K562 (cell line): ENCODE results near the gene CLCN5. TPM values are rescaled to one million over a fixed set of nuclear protein-coding genes. Genes with fewer than 3 reads are reported as not detected.

Experiments
- ATAC-seq: fragments of 200-7000 bp; cut with Tn5 transposase; 3 replicates; pipeline ENCODE4 v1.9.1; 2020; ENCODE audit warnings: moderate library complexity
- BruUV-seq: library from RNA; stranded (reverse); fragments of 400-500 nt; replicated peaks from 2 replicates; lab custom pipeline; 2021; lab: Mats Ljungman, UMichigan
- CTCF ChIA-PET: fragments of 300-600 bp; formaldehyde crosslinking; extraction: SDS; loops from one replicate; lab custom pipeline; 2021; ENCODE audit warnings: low intra/inter-chr PET ratio; lab: Yijun Ruan, JAX
- POLR2A ChIA-PET: fragments of 300-600, 350-650 bp; sonication (Branson Sonifier 250); formaldehyde crosslinking; extraction: SDS; loops from one replicate; lab custom pipeline; 2021; ENCODE audit warnings: antibody characterized with exemption, inconsistent platforms; lab: Yijun Ruan, JAX
- DNase-seq, 4 experiments: peaks; one replicate each; pipeline versions ENCODE4 v3.0.0 to v3.0.0-alpha.2; 2011 to 2018; ENCODE audit warnings: low spot score in 3 of 4, mixed read lengths in 3 of 4; ENCODE audit errors: extremely low read depth in 1 of 4
- FAIRE-seq: peaks from 2 replicates; lab custom pipeline; 2011; peaks lifted over from hg19 to GRCh38; lab: Jason Lieb, UNC
- H2AFZ ChIP-seq: 2 replicates; pipeline ENCODE4 v1.6.0; 2011; ENCODE audit warnings: low read depth, low read length, control low read depth, inconsistent platforms
- H3K27ac ChIP-seq: fragments of 200-600 bp; 3 replicates; pipeline ENCODE4 v1.8.0; 2011; ENCODE audit warnings: low read depth, mild to moderate bottlenecking, control low read depth, inconsistent platforms, low read length, moderate library complexity, mixed read lengths; ENCODE audit errors: extremely low read depth
- H3K27me3 ChIP-seq, 2 experiments: fragments of 300-600 bp in 1 of 2; 2 replicates in 1 of 2; 3 replicates in 1 of 2; pipeline versions ENCODE4 v1.6.0 to v1.8.0; 2011; ENCODE audit warnings: inconsistent platforms in 2 of 2, low read length in 2 of 2, mild to moderate bottlenecking in 1 of 2, mixed read lengths in 1 of 2, moderate library complexity in 1 of 2; ENCODE audit not compliant: control insufficient read depth in 2 of 2, insufficient read depth in 2 of 2
- H3K36me3 ChIP-seq: fragments of 300-600 bp; 3 replicates; pipeline ENCODE4 v1.8.0; 2011; ENCODE audit warnings: mild to moderate bottlenecking, low read length, inconsistent platforms; ENCODE audit not compliant: control insufficient read depth, insufficient read depth
- H3K4me1 ChIP-seq, 2 experiments: fragments of 200-600 bp in 1 of 2; replicated peaks in 1 of 2; 2 replicates in 1 of 2; 3 replicates in 1 of 2; pipeline versions ENCODE4 v1.5.1 to v1.8.0; 2011; ENCODE audit warnings: inconsistent platforms in 2 of 2, low read length in 2 of 2, mild to moderate bottlenecking in 1 of 2, mixed read lengths in 1 of 2, moderate library complexity in 1 of 2; ENCODE audit not compliant: control insufficient read depth in 2 of 2, insufficient read depth in 2 of 2
- H3K4me2 ChIP-seq: 2 replicates; pipeline ENCODE4 v1.6.1; 2011; ENCODE audit warnings: low read length, control low read depth, inconsistent platforms, mixed read lengths; ENCODE audit not compliant: insufficient read depth
- H3K4me3 ChIP-seq: fragments of 200-600 bp; sonication (generic), shearing (Covaris generic); 2 replicates; pipeline ENCODE4 v1.5.1; 2016; ENCODE audit warnings: control low read depth, inconsistent platforms
- H3K79me2 ChIP-seq: fragments of 200-600 bp; 3 replicates; pipeline ENCODE4 v1.8.0; 2011; ENCODE audit warnings: low read length, inconsistent platforms; ENCODE audit not compliant: control insufficient read depth, insufficient read depth
- H3K9ac ChIP-seq, 2 experiments: 2 replicates each; pipeline versions ENCODE4 v1.6.0 to v1.6.1; 2011; ENCODE audit warnings: low read depth in 2 of 2, low read length in 2 of 2, control low read depth in 1 of 2, inconsistent platforms in 1 of 2, mild to moderate bottlenecking in 1 of 2, mixed read lengths in 1 of 2; ENCODE audit not compliant: insufficient read depth in 1 of 2
- H3K9me1 ChIP-seq: one replicate; pipeline ENCODE4 v1.6.0; 2011; ENCODE audit warnings: inconsistent platforms, mild to moderate bottlenecking, low read length, moderate library complexity; ENCODE audit not compliant: control insufficient read depth, insufficient read depth
- H3K9me3 ChIP-seq: replicated peaks from 2 replicates; pipeline ENCODE4 v1.5.1; 2011; ENCODE audit warnings: low read depth, low read length, inconsistent platforms; ENCODE audit not compliant: control insufficient read depth, insufficient read depth
- H4K20me1 ChIP-seq: replicated peaks from 2 replicates; pipeline ENCODE4 v1.6.1; 2011; ENCODE audit warnings: low read length, inconsistent platforms, mixed read lengths; ENCODE audit not compliant: control insufficient read depth, insufficient read depth
- BRF1 ChIP-seq: IDR thresholded peaks from 3 replicates; pipeline ENCODE4 v1.6.1; 2011; ENCODE audit warnings: borderline replicate concordance, mild to moderate bottlenecking; ENCODE audit not compliant: insufficient read length; ENCODE audit errors: extremely low read depth
- BRF2 ChIP-seq: IDR thresholded peaks from 3 replicates; pipeline ENCODE4 v1.6.1; 2011; ENCODE audit warnings: borderline replicate concordance, mild to moderate bottlenecking; ENCODE audit not compliant: insufficient read length, insufficient read depth
- CREB5 ChIP-seq: fragments of 250-450 bp; sonication (Bioruptor Pico); IDR thresholded peaks from 2 replicates; pipeline ENCODE4 v1.5.0; 2020; ENCODE audit warnings: mild to moderate bottlenecking
- DPF2 ChIP-seq: fragments of 450-650 bp; IDR thresholded peaks from 2 replicates; pipeline ENCODE4 v1.6.1; 2016
- ILK ChIP-seq: fragments of 450-650 bp; IDR thresholded peaks from 2 replicates; pipeline ENCODE4 v1.6.1; 2016; ENCODE audit warnings: missing genetic modification characterization, low read depth, mild to moderate bottlenecking, missing compliant biosample characterization, moderate library complexity, borderline replicate concordance
- KAT2B ChIP-seq: IDR thresholded peaks from one replicate; pipeline ENCODE4 v1.6.1; 2012; ENCODE audit warnings: low read depth, mild to moderate bottlenecking, control low read depth, inconsistent platforms, low read length, moderate library complexity
- MECOM ChIP-seq: fragments of 250-450 bp; sonication (Bioruptor Pico); IDR thresholded peaks from 2 replicates; pipeline ENCODE4 v1.8.0; 2022; ENCODE audit warnings: inconsistent platforms
- MIER1 ChIP-seq: fragments of 450-650 bp; IDR thresholded peaks from 2 replicates; pipeline ENCODE4 v1.6.1; 2016; ENCODE audit warnings: antibody characterized with exemption, mild to moderate bottlenecking, low read depth
- RERE ChIP-seq: sonication (generic); formaldehyde crosslinking; IDR thresholded peaks from 2 replicates; pipeline ENCODE4 v1.8.0; 2023; ENCODE audit warnings: missing genetic modification reagents, mild to moderate bottlenecking, borderline replicate concordance
- THAP7 ChIP-seq: fragments of 250-450 bp; sonication (Bioruptor Pico); IDR thresholded peaks from 2 replicates; pipeline ENCODE4 v1.5.0; 2021
- ZNF354B ChIP-seq: fragments of 250-450 bp; sonication (Bioruptor Pico); IDR thresholded peaks from 2 replicates; pipeline ENCODE4 v1.4.0; 2020
- ZNF445 ChIP-seq: fragments of 250-450 bp; sonication (Bioruptor Pico); IDR thresholded peaks from 2 replicates; pipeline ENCODE4 v1.4.0; 2020; ENCODE audit warnings: low read depth, mild to moderate bottlenecking, moderate library complexity
- ZNF449 ChIP-seq: fragments of 250-450 bp; sonication (Bioruptor Pico); IDR thresholded peaks from 2 replicates; pipeline ENCODE4 v1.8.0; 2022; ENCODE audit warnings: moderate library complexity, mild to moderate bottlenecking, inconsistent platforms
- WGBS: fragments of 100-300 bp; shearing (Covaris generic); methylation state at CpG from one replicate; pipeline ENCODE4 v1.1.6; 2016; ENCODE audit warnings: low coverage, mixed read lengths; ENCODE audit not compliant: insufficient coverage; ENCODE audit errors: missing lambda C conversion rate; 5-methylcytosine and 5-hydroxymethylcytosine counted together
- in situ Hi-C: fragments of 300-500 bp; cut with MboI; formaldehyde crosslinking; loops from 4 replicates; pipeline ENCODE4 v1.15.0; 2018; ENCODE audit warnings: inconsistent platforms, mixed read lengths
- intact Hi-C: fragments of 100-400 bp; cut with micrococcal nuclease; formaldehyde crosslinking; loops from 2 replicates; pipeline ENCODE4 v1.14.2; 2022
- polyA plus RNA-seq, 8 experiments: library from polyadenylated mRNA; depleted of rRNA in 4 of 8; stranded (reverse) in 5 of 8; unstranded in 3 of 8; fragments of >200 nt; fragmentation: Nextera tagmentation in 2 of 8; fragmentation: Illumina TruSeq in 1 of 8; extraction: Ambion mirVana in 2 of 8; extraction: Trizol in 1 of 8; gene quantifications; 2 replicates each; pipeline versions ENCODE4 v1.2.1 to v1.2.3, GENCODE V29; 2011 to 2014; ENCODE audit warnings: inconsistent platforms in 1 of 8, missing spikeins in 1 of 8
- total RNA-seq, 7 experiments: library from RNA; depleted of rRNA in 6 of 7; stranded (reverse); fragments of >200 nt in 6 of 7; fragmentation: Illumina TruSeq in 2 of 7; extraction: Trizol in 2 of 7; gene quantifications; 2 replicates each; pipeline versions ENCODE4 v1.2.1 to v1.2.3, GENCODE V29; 2011 to 2021; ENCODE audit warnings: low replicate concordance in 1 of 7

CLCN5 gene
- total and polyA plus RNA-seq, 9 of the 15 experiments (the other 6 are each of a cell fraction or from before 2014, with no cell fraction given), result 0.94 to 11.8 (median 7.1) TPM

GRCh38 chrX:50054147-50054546, 131.8 kb downstream of the CLCN5 start:
- H3K4me1 ChIP-seq, result no peaks in the 10 kb centered on the region
- FAIRE-seq (no peak), DNase-seq (no peak), ATAC-seq (no peak)
- BruUV-seq, result no TSS peak
- no peak overlapping the region for H3K27ac ChIP-seq
- ChIA-PET CTCF (no interaction called here), POLR2A (no interaction called here)
- H2AFZ ChIP-seq, result no peak overlapping the region
- no peak overlapping the region for H3K4me2 ChIP-seq
- H3K4me3 ChIP-seq, result no peak overlapping the region
- in situ Hi-C loops (no loop called here), intact Hi-C loops (no loop called here)
- no peak overlapping the region for H3K9ac ChIP-seq
- H3K9me3 ChIP-seq, result no peaks in the 10 kb centered on the region
- H3K79me2 ChIP-seq, result no peaks in the 10 kb centered on the region
- no peaks in the 10 kb centered on the region for H4K20me1 ChIP-seq
- no CpG with 5 or more reads among the region's 1 CpG for WGBS
- H3K36me3 ChIP-seq, result no peaks in the 10 kb centered on the region
- H3K27me3 ChIP-seq, result no peaks in the 10 kb centered on the region
- H3K9me1 ChIP-seq, result no peaks in the 10 kb centered on the region
- TF ChIP-seq MECOM (CRISPR knock-in tag) (no peak), BRF1 (no peak), ZNF449 (no peak), MIER1 (no peak), KAT2B (no peak), DPF2 (no peak), RERE (CRISPR knock-in tag) (no peak), CREB5 (no peak), ILK (tag) (no peak), ZNF354B (CRISPR knock-in tag) (no peak), THAP7 (CRISPR knock-in tag) (no peak), BRF2 (no peak), ZNF445 (CRISPR knock-in tag) (no peak)
